Right lobe of liver (tissue), 6 donors: ENCODE measurements around the gene CIC. TPM values are rescaled to one million over a fixed set of nuclear protein-coding genes. Genes with fewer than 3 reads are reported as not detected.

Source experiments
- ATAC-seq, 4 donors: fragments of 200-7000 bp; cut with Tn5 transposase; one replicate each; pipeline ENCODE4 v1.9.1; 2020; ENCODE audit warnings: mild to moderate bottlenecking in 4 of 4, moderate library complexity in 4 of 4
- DNase-seq, 3 donors: peaks; one replicate each; pipeline ENCODE4 v3.0.0-alpha.2; 2020
- H3K27ac ChIP-seq, 3 donors: fragments of 200-600 bp; one replicate each; pipeline ENCODE4 v1.8.0; 2022
- H3K27me3 ChIP-seq, 2 donors: fragments of 200-600 bp; one replicate each; pipeline ENCODE4 v1.8.0; 2022
- H3K36me3 ChIP-seq, 4 donors: fragments of 200-600 bp; sonication (generic) in 1 of 4; one replicate each; pipeline versions ENCODE4 v1.5.1 to v1.8.0; 2017 to 2022; ENCODE audit warnings: control low read depth in 1 of 4
- H3K4me1 ChIP-seq, 4 donors: fragments of 200-600 bp; sonication (generic) in 1 of 4; one replicate each; pipeline versions ENCODE4 v1.5.1 to v1.8.0; 2017 to 2022; ENCODE audit warnings: control low read depth in 1 of 4
- H3K4me3 ChIP-seq, 3 donors: fragments of 200-600 bp; one replicate each; pipeline ENCODE4 v1.8.0; 2022
- H3K9me3 ChIP-seq, 4 donors: fragments of 200-600 bp; sonication (generic) in 1 of 4; one replicate each; pipeline versions ENCODE4 v1.5.1 to v1.8.0; 2017 to 2022; ENCODE audit warnings: control low read depth in 1 of 4
- CTCF ChIP-seq, 4 donors: fragments of 200-600 bp in 3 of 4; fragments of 450-650 bp in 1 of 4; IDR thresholded peaks; one replicate each; pipeline versions ENCODE4 v1.5.1 to v1.8.0; 2016 to 2022; ENCODE audit warnings: antibody characterized with exemption in 4 of 4, mild to moderate bottlenecking in 2 of 4
- POLR2A ChIP-seq: fragments of 450-650 bp; IDR thresholded peaks from one replicate; pipeline ENCODE4 v1.6.1; 2017; ENCODE audit warnings: antibody characterized with exemption, mild to moderate bottlenecking
- WGBS: methylation state at CpG from one replicate; pipeline ENCODE4 v1.1.6; 2018; ENCODE audit warnings: low coverage, low lambda C conversion rate; ENCODE audit not compliant: insufficient coverage; ENCODE audit errors: missing lambda C conversion rate; 5-methylcytosine and 5-hydroxymethylcytosine counted together
- intact Hi-C, 2 donors: fragments of 100-400 bp; cut with DNase I; formaldehyde crosslinking; loops; one replicate each; pipeline versions ENCODE4 v1.11.2 to v1.14.1; 2022
- total RNA-seq, 6 experiments: library from RNA; depleted of rRNA in 2 of 6; stranded (reverse); fragments of >200 nt in 2 of 6; fragmentation: NEBNext Ultra II Directional in 3 of 6; extraction: Animal tissue kit (Norgen Biotek cat#: 25700) in 3 of 6; gene quantifications; one replicate each; pipeline versions ENCODE4 v1.1.0 to v1.2.4, GENCODE V29; 2016 to 2023
- donor health status: DM: no; HTN: yes; CAD: no.
- donor health status: DM: no; HTN: no; CAD: no.
- donor health status: DM: no; HTN: no; CAD: no.
- donor health status: DM: no; HTN: yes; CAD: no.
- donor health status: DM: no; HTN: yes; CAD: no.

CIC gene
- total RNA-seq, 6 experiments from 2014 or later: 19.9 to 53.6 (median 35.2) TPM

DNA sequence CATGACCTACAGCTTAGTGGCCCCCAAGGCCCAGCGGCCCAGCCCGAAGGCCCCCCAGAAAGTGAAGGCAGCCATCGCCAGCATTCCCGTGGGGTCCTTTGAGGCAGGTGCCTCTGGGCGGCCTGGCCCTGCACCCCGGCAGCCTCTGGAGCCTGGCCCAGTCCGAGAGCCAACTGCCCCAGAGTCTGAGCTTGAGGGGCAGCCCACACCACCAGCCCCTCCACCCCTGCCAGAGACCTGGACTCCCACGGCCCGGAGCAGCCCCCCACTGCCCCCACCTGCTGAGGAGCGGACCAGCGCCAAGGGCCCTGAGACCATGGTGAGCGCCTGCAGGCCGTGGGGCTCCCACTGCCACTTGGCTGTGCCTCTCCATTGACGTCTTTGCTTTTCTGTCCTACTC lies 23.9 kb downstream of the CIC start:
- WGBS: 87% methylated on average over 3 of the region's 14 CpGs
- Histone ChIP-seq H3K36me3 (peaks cover 0 to 55% (median 31%) of the 10 kb centered on the region in 4 donors), H3K4me1 (peaks cover 0 to under 1% (median 0%) of the 10 kb centered on the region in 4 donors), H3K27me3 (no peaks in the 10 kb centered on the region), H3K4me3 (no peak overlapping the region), H3K27ac (no peak overlapping the region), H3K9me3 (no peaks in the 10 kb centered on the region)
- peak in 1 of 3 donors; percentile 48 for DNase-seq
- TF ChIP-seq CTCF (IDR thresholded peaks at IDR 0.05) (no peak), POLR2A (no peak)
- no peak for ATAC-seq
- intact Hi-C loops: loop anchor here in 1 of 2 donors (10.0 kb wide), 1 partner anchor 48 kb away; the partner anchor contains the start of gene GSK3A

GRCh38 chr19:42293540-42293939 lies 24.5 kb downstream of the CIC start:
- DNase-seq (peak in 2 of 3 donors; percentile 26 to 40), ATAC-seq (no peak)
- Histone ChIP-seq H3K4me1 (peaks cover 0 to 7% (median 0%) of the 10 kb centered on the region in 4 donors), H3K27me3 (no peaks in the 10 kb centered on the region), H3K27ac (no peak overlapping the region), H3K4me3 (no peak overlapping the region), H3K9me3 (no peaks in the 10 kb centered on the region), H3K36me3 (peaks cover 0 to 49% (median 27%) of the 10 kb centered on the region in 4 donors)
- TF ChIP-seq CTCF (IDR thresholded peaks at IDR 0.05) (no peak), POLR2A (no peak)
- 50% methylated on average over 2 of the region's 17 CpGs for WGBS
- intact Hi-C loops: loop anchor here in 1 of 2 donors (10.0 kb wide), 1 partner anchor 49 kb away; the partner anchor contains the start of gene GSK3A

DNA sequence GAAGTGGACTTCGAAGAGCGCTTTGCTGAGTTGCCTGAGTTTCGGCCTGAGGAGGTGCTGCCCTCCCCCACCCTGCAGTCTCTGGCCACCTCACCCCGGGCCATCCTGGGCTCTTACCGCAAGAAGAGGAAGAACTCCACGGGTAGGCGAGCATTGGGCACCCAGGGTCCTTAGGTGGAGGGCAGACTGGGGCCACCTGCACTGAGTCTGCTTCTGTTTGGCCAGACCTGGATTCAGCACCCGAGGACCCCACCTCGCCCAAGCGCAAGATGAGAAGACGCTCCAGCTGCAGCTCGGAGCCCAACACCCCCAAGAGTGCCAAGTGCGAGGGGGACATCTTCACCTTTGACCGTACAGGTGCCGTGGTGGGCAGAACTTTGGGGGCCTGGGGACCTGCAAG lies 24.9 kb downstream of the CIC start:
- DNase-seq: peak in 1 of 3 donors; percentile 43
- no peak for ATAC-seq
- Histone ChIP-seq H3K27ac (no peak overlapping the region), H3K27me3 (no peaks in the 10 kb centered on the region), H3K4me1 (peaks cover 0 to 9% (median 0%) of the 10 kb centered on the region in 4 donors), H3K36me3 (peaks cover 0 to 46% (median 24%) of the 10 kb centered on the region in 4 donors), H3K4me3 (no peak overlapping the region), H3K9me3 (no peaks in the 10 kb centered on the region)
- no CpG with 5 or more reads among the region's 15 CpGs for WGBS
- intact Hi-C loops: loop anchor here in 1 of 2 donors (10.0 kb wide), 1 partner anchor 49 kb away; the partner anchor contains the start of gene GSK3A
- TF ChIP-seq POLR2A (no peak), CTCF (IDR thresholded peaks at IDR 0.05) (no peak)

DNA sequence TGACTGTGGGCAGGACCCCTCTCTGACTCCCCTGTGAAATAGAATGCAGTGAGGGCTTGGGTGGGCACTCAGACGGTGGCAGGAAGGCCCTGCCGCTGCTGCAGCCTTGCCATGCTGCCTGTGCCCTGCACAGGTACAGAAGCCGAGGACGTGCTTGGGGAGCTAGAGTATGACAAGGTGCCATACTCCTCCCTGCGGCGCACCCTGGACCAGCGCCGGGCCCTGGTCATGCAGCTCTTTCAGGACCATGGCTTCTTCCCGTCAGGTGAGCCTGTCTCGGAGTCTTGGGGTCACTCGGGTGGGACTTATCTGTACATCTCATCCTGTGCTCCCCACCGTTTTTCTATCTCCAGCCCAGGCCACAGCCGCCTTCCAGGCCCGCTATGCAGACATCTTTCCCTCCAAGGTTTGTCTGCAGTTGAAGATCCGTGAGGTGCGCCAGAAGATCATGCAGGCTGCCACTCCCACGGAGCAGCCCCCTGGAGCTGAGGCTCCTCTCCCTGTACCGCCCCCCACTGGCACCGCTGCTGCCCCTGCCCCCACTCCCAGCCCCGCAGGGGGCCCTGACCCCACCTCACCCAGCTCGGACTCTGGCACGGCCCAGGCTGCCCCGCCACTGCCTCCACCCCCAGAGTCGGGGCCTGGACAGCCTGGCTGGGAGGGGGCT lies 25.6 kb downstream of the CIC start:
- no peak for TF ChIP-seq POLR2A
- no peak for TF ChIP-seq CTCF (IDR thresholded peaks at IDR 0.05)
- Histone ChIP-seq H3K9me3 (no peaks in the 10 kb centered on the region), H3K27ac (no peak overlapping the region), H3K4me1 (peaks cover 0 to 9% (median 0%) of the 10 kb centered on the region in 4 donors), H3K27me3 (no peaks in the 10 kb centered on the region), H3K4me3 (no peak overlapping the region), H3K36me3 (peaks cover 0 to 39% (median 19%) of the 10 kb centered on the region in 4 donors)
- DNase-seq: peak in 2 of 3 donors; percentile 28 to 36
- intact Hi-C loops: loop anchor here in 1 of 2 donors (10.0 kb wide), 1 partner anchor 50 kb away; the partner anchor contains the start of gene GSK3A
- no peak for ATAC-seq
- WGBS: 88% methylated on average over 15 of the region's 24 CpGs
